Trophoblast cell (in vitro differentiated cells and primary cell): ENCODE data around the gene PDLIM5.
A peak's percentile ranks its signal among the peaks of the same experiment; 100 is the strongest.
"Not testable (repeated sequence)": the region's sequence is repeated elsewhere in the genome, so short reads cannot be mapped to it uniquely, and the experiment has no call there.

Experiments used
- DNase-seq, 2 donors: peaks; one replicate each; pipeline ENCODE4 v3.0.0-alpha.2; 2016
- H2AFZ ChIP-seq: 2 replicates; pipeline ENCODE4 v1.6.1; 2013; ENCODE audit warnings: low read length, moderate library complexity, mild to moderate bottlenecking; ENCODE audit not compliant: insufficient read depth, poor library complexity
- H2AK5ac ChIP-seq: 2 replicates; pipeline ENCODE4 v1.6.1; 2013; ENCODE audit warnings: mild to moderate bottlenecking, low read length
- H2BK120ac ChIP-seq: 2 replicates; pipeline ENCODE4 v1.6.1; 2013; ENCODE audit warnings: low read length, mild to moderate bottlenecking, moderate library complexity; ENCODE audit not compliant: insufficient read depth, poor library complexity
- H2BK12ac ChIP-seq: 2 replicates; pipeline ENCODE4 v1.6.1; 2013; ENCODE audit warnings: mild to moderate bottlenecking, low read length, moderate library complexity
- H2BK5ac ChIP-seq: 2 replicates; pipeline ENCODE4 v1.6.1; 2013; ENCODE audit warnings: low read length, low read depth, moderate library complexity, mild to moderate bottlenecking; ENCODE audit not compliant: poor library complexity
- H3K14ac ChIP-seq: 2 replicates; pipeline ENCODE4 v1.6.1; 2013; ENCODE audit warnings: mild to moderate bottlenecking, low read length
- H3K18ac ChIP-seq: 2 replicates; pipeline ENCODE4 v1.6.1; 2013; ENCODE audit warnings: mild to moderate bottlenecking, low read length
- H3K23ac ChIP-seq: 2 replicates; pipeline ENCODE4 v1.6.1; 2013; ENCODE audit warnings: low read length
- H3K27ac ChIP-seq: 2 replicates; pipeline ENCODE4 v1.5.1; 2013; ENCODE audit warnings: low read depth, mild to moderate bottlenecking, inconsistent platforms, low read length, moderate library complexity
- H3K27me3 ChIP-seq: 2 replicates; pipeline ENCODE4 v1.6.1; 2013; ENCODE audit warnings: inconsistent platforms, mild to moderate bottlenecking, low read length, moderate library complexity; ENCODE audit not compliant: insufficient read depth
- H3K36me3 ChIP-seq, 2 experiments: 1 replicate in 1 of 2; 2 replicates in 1 of 2; pipeline ENCODE4 v1.6.1; 2013; ENCODE audit warnings: low read length in 2 of 2, mild to moderate bottlenecking in 2 of 2, moderate library complexity in 1 of 2; ENCODE audit not compliant: insufficient read depth in 2 of 2, control insufficient read depth in 1 of 2
- H3K4ac ChIP-seq: 2 replicates; pipeline ENCODE4 v1.6.1; 2013; ENCODE audit warnings: low read depth, mild to moderate bottlenecking, low read length, moderate library complexity
- H3K4me1 ChIP-seq, 2 experiments: 1 replicate in 1 of 2; 2 replicates in 1 of 2; pipeline ENCODE4 v1.6.1; 2013; ENCODE audit warnings: low read length in 2 of 2, mild to moderate bottlenecking in 2 of 2, moderate library complexity in 1 of 2; ENCODE audit not compliant: insufficient read depth in 2 of 2, control insufficient read depth in 1 of 2
- H3K4me2 ChIP-seq: 2 replicates; pipeline ENCODE4 v1.6.1; 2013; ENCODE audit warnings: inconsistent platforms, mild to moderate bottlenecking, low read length, moderate library complexity
- H3K4me3 ChIP-seq: 2 replicates; pipeline ENCODE4 v1.5.1; 2013; ENCODE audit warnings: mild to moderate bottlenecking, low read depth, low read length, inconsistent platforms
- H3K79me1 ChIP-seq: one replicate; pipeline ENCODE4 v1.6.1; 2013; ENCODE audit warnings: low read length
- H3K79me2 ChIP-seq: 2 replicates; pipeline ENCODE4 v1.6.1; 2013; ENCODE audit warnings: low read length, mild to moderate bottlenecking; ENCODE audit not compliant: control insufficient read depth, insufficient read depth, poor library complexity
- H3K9ac ChIP-seq: 2 replicates; pipeline ENCODE4 v1.6.1; 2013; ENCODE audit warnings: mild to moderate bottlenecking, low read length
- H3K9me3 ChIP-seq: 2 replicates; pipeline ENCODE4 v1.6.1; 2013; ENCODE audit warnings: low read depth, mild to moderate bottlenecking, control low read depth, inconsistent platforms, low read length; ENCODE audit not compliant: insufficient read depth
- H4K12ac ChIP-seq: 2 replicates; pipeline ENCODE4 v1.6.1; 2013; ENCODE audit warnings: low read depth, mild to moderate bottlenecking, low read length, moderate library complexity
- H4K8ac ChIP-seq: 2 replicates; pipeline ENCODE4 v1.6.1; 2013; ENCODE audit warnings: low read depth, mild to moderate bottlenecking, low read length, moderate library complexity
- H4K91ac ChIP-seq: one replicate; pipeline ENCODE4 v1.6.1; 2013; ENCODE audit warnings: low read depth, mild to moderate bottlenecking, low read length, moderate library complexity
- WGBS: extraction: QIAGEN DNeasy Blood & Tissue Kit; methylation state at CpG from one replicate; pipeline ENCODE4 v1.1.7; 2013; ENCODE audit warnings: missing lambda C conversion rate; ENCODE audit not compliant: insufficient read length, insufficient coverage; ENCODE audit errors: extremely low coverage; 5-methylcytosine and 5-hydroxymethylcytosine counted together

PDLIM5 gene

DNA sequence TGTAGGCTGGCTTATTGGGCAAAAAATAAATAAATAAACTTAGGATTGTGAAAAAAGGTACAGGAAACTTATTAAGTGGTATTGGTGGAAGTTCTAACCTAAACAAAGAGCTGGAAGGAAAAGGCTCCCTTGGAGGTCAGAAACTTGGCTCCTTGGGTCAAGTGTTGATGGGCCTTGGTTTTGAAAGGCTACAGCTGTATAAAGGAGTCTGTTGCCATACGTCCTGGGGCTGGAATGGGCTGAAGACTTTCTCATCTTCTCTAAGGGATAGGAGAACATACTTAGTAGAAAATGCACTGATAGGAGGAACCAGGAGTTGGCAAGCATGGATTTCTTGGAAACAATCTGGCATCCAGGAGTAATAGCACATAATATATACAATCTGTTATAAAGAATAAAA is 56.6 kb downstream of the PDLIM5 start:
- Histone ChIP-seq H3K9me3 (no peaks in the 10 kb centered on the region), H2BK12ac (no peak overlapping the region), H3K27ac (no peak overlapping the region), H3K23ac (no peak overlapping the region), H3K18ac (no peak overlapping the region), H4K91ac (no peak overlapping the region), H4K8ac (no peak overlapping the region), H3K79me1 (peaks cover 2% of the 10 kb centered on the region), H3K27me3 (no peaks in the 10 kb centered on the region), H2BK5ac (no peak overlapping the region), H4K12ac (no peak overlapping the region), H2AFZ (no peak overlapping the region), H3K36me3 (peaks cover 2 to 3% of the 10 kb centered on the region in 2 experiments), H3K4ac (peak overlapping the region; percentile 75), H3K9ac (no peak overlapping the region), H2BK120ac (no peak overlapping the region), H3K79me2 (no peaks in the 10 kb centered on the region), H3K4me1 (peaks cover 0 to 3% of the 10 kb centered on the region in 2 experiments), H3K4me2 (no peak overlapping the region), H3K14ac (no peak overlapping the region), H2AK5ac (no peak overlapping the region), H3K4me3 (no peak overlapping the region)
- no peak for DNase-seq
- WGBS, result no CpG with 5 or more reads among the region's 1 CpG

DNA sequence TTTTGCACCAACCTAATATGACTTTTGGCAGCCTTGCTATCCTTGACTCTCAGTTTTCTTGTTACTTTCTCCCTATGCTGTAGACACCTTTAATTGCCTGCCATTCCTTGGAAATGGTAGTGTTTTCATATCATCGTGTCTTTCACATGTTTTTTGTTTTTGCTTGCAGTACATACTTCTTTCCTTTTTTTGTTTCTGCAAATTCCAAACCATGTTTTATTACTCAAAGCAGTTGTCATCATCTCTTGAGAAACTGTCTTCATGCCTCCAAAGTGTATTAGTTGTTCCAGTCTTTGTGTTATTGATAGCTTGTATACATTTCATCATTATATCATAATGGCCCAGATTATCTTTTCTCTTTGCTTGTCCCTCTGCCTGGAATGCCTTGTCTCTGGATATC is 57.1 kb downstream of the PDLIM5 start:
- H3K27me3 ChIP-seq, result no peaks in the 10 kb centered on the region
- no CpG with 5 or more reads among the region's 1 CpG for WGBS

DNA sequence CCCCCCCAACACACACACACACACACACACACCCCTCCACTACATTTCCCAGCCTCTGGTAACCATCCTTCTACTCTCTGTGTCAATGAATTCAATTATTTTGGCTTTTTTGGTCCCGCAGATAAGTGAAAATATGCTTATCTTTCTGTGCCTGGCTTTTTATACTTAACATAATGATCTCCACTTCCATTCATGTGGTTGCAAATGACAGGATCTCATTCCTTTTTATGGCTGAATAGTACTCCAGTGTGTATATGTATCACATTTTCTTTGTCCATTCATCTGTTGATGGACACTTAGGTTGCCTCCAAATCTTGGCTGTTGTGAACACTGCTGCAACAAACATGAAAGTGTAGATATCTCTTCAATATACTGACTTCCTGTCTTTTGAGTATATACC is 59.8 kb downstream of the PDLIM5 start:
- Histone ChIP-seq H4K91ac (no peak overlapping the region), H3K4me3 (no peak overlapping the region), H3K36me3 (peaks cover 2 to 3% of the 10 kb centered on the region in 2 experiments), H3K14ac (no peak overlapping the region), H3K4me1 (peaks cover 0 to 5% of the 10 kb centered on the region in 2 experiments), H3K9me3 (no peaks in the 10 kb centered on the region), H3K23ac (no peak overlapping the region), H3K4ac (no peak overlapping the region), H4K12ac (no peak overlapping the region), H3K9ac (no peak overlapping the region), H2AK5ac (no peak overlapping the region), H3K27ac (no peak overlapping the region), H3K18ac (no peak overlapping the region), H2BK12ac (no peak overlapping the region), H3K79me2 (no peaks in the 10 kb centered on the region), H3K79me1 (peaks cover 4% of the 10 kb centered on the region), H4K8ac (no peak overlapping the region), H2AFZ (no peak overlapping the region), H2BK5ac (no peak overlapping the region), H2BK120ac (no peak overlapping the region), H3K4me2 (no peak overlapping the region), H3K27me3 (no peaks in the 10 kb centered on the region)
- no peak for DNase-seq
- WGBS, result no CpG with 5 or more reads among the region's 1 CpG

More for the DNA sequence above, 57.1 kb downstream of the PDLIM5 start:
- Histone ChIP-seq H3K14ac (no peak overlapping the region), H3K23ac (no peak overlapping the region), H3K18ac (no peak overlapping the region), H3K4me2 (no peak overlapping the region), H3K9me3 (no peaks in the 10 kb centered on the region), H3K79me2 (no peaks in the 10 kb centered on the region), H4K8ac (no peak overlapping the region), H3K27ac (no peak overlapping the region), H3K9ac (no peak overlapping the region), H2BK12ac (no peak overlapping the region), H2BK5ac (no peak overlapping the region), H2AFZ (no peak overlapping the region), H3K36me3 (peaks cover 2 to 3% of the 10 kb centered on the region in 2 experiments), H3K4ac (no peak overlapping the region), H4K12ac (no peak overlapping the region), H2AK5ac (no peak overlapping the region), H3K4me3 (no peak overlapping the region), H3K79me1 (peaks cover 2% of the 10 kb centered on the region), H3K4me1 (peaks cover 0 to 3% of the 10 kb centered on the region in 2 experiments), H2BK120ac (no peak overlapping the region), H4K91ac (no peak overlapping the region)
- DNase-seq, result no peak

DNA sequence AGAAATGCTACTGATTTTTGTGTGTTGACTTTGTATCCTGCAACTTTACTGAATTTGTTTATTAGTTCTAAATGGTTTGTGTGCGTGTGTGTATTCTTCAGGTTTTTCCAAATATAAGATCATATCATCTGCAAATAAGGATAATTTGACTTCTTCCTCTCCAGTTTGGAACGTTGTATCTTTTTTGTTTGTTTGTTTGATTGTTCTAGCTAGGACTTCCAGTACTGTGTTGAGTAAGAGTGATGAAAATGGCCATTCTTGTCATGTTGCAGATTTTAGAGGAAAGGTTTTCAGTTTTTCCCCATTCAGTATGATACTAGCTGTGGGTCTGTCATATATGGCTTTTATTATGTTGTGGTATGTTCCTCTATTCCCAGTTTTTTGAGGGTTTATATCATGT is 61.8 kb downstream of the PDLIM5 start:
- H3K27ac ChIP-seq, H3K14ac ChIP-seq, H3K4ac ChIP-seq, H3K4me2 ChIP-seq, H4K12ac ChIP-seq, H3K4me3 ChIP-seq, H3K4me1 ChIP-seq, H3K18ac ChIP-seq, H3K23ac ChIP-seq, H3K9me3 ChIP-seq, H2BK120ac ChIP-seq, H4K8ac ChIP-seq, H3K79me1 ChIP-seq, H2AFZ ChIP-seq, H3K36me3 ChIP-seq, H2BK5ac ChIP-seq, H2AK5ac ChIP-seq, H3K79me2 ChIP-seq, H2BK12ac ChIP-seq, H3K9ac ChIP-seq, H3K27me3 ChIP-seq, H4K91ac ChIP-seq: not testable (repeated sequence)
- WGBS, result no CpG with 5 or more reads among the region's 2 CpGs
- DNase-seq, result peak in 1 of 2 donors; percentile 55
